WI38 (cell line): ENCODE data around the gene WDFY4.

Experiments
- H3K4me3 ChIP-seq: 2 replicates; pipeline ENCODE4 v1.5.1; 2011; ENCODE audit warnings: low read depth, mild to moderate bottlenecking, control low read depth, low read length
- TF ChIP-seq, protein P1 (sequence below): IDR thresholded peaks from 2 replicates; pipeline ENCODE4 v1.5.1; 2012; ENCODE audit warnings: low read depth, mild to moderate bottlenecking, control low read depth, low read length

The WDFY4 gene

DNA sequence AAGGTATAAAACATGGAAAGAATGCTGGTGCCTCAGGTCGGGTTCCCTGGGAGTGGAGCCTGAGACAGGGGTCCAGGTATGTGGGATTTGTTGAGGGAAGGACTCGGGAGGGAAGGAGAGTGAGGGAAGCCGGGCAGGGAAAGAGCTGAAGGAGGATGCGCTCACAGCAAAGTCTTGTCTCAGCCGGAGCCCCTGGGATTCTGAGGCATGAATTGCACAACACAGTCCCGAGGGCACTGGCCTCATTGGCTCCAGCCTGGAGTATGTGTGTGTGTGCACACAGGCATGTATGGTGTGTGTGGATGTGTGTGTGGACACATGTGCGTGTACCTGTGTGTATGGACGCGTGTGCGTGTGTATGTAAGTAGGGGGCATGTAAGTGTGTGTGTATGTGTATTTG, 87.4 kb downstream of the WDFY4 start:
- TF ChIP-seq, protein P1, sequence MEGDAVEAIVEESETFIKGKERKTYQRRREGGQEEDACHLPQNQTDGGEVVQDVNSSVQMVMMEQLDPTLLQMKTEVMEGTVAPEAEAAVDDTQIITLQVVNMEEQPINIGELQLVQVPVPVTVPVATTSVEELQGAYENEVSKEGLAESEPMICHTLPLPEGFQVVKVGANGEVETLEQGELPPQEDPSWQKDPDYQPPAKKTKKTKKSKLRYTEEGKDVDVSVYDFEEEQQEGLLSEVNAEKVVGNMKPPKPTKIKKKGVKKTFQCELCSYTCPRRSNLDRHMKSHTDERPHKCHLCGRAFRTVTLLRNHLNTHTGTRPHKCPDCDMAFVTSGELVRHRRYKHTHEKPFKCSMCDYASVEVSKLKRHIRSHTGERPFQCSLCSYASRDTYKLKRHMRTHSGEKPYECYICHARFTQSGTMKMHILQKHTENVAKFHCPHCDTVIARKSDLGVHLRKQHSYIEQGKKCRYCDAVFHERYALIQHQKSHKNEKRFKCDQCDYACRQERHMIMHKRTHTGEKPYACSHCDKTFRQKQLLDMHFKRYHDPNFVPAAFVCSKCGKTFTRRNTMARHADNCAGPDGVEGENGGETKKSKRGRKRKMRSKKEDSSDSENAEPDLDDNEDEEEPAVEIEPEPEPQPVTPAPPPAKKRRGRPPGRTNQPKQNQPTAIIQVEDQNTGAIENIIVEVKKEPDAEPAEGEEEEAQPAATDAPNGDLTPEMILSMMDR: no peak

GRCh38 chr10:48773580-48773979, 88.9 kb downstream of the WDFY4 start:
- TF ChIP-seq, protein P1: no peak
- H3K4me3 ChIP-seq: no peak overlapping the region

More for the DNA sequence above, 87.4 kb downstream of the WDFY4 start:
- H3K4me3 ChIP-seq: no peak overlapping the region

- TF ChIP-seq, protein P1: no peak
- H3K4me3 ChIP-seq: no peak overlapping the region
Observed at GRCh38 chr10:48774416-48775205, 89.9 kb downstream of the WDFY4 start.

GRCh38 chr10:48775206-48775517, 90.5 kb downstream of the WDFY4 start:
- TF ChIP-seq, protein P1: no peak
- H3K4me3 ChIP-seq: no peak overlapping the region

DNA sequence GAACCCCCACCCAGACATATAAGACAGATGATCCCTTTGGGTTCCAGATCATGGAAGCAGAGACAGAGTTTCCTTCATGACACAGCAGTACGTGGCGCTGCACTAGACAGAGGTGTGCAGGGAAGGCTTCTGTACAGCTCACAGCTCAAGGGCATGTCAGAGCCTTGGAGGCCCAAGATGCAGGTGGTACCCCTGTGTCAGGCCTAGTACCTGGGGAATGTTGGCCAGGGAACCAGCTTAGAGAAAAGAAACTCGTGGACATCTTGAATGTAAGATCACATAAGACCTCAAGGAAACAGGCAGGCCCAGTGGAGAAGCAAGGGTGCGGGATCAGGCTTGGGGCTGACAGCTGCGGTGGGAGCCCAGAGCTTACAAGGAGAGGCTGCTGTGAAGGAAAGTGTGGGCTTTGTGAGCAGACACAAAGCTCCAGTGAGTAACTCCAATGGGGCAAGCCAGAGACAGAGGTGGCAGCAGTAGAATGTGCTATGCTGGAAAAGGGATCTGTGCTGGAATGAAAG, 91.4 kb downstream of the WDFY4 start:
- TF ChIP-seq, protein P1: no peak
- H3K4me3 ChIP-seq: no peak overlapping the region

- TF ChIP-seq, protein P1: no peak
- no peak overlapping the region for H3K4me3 ChIP-seq
Observed at GRCh38 chr10:48776528-48776927, 91.9 kb downstream of the WDFY4 start.

GRCh38 chr10:48777110-48777509, 92.4 kb downstream of the WDFY4 start:
- H3K4me3 ChIP-seq: no peak overlapping the region
- TF ChIP-seq, protein P1: no peak
